Amniotic epithelial cell (primary cell): ENCODE results near the gene RNF157.

Experiments
- DNase-seq: peaks from one replicate; pipeline ENCODE4 v3.0.0-alpha.2; 2010; ENCODE audit warnings: low read depth

RNF157 gene

DNA sequence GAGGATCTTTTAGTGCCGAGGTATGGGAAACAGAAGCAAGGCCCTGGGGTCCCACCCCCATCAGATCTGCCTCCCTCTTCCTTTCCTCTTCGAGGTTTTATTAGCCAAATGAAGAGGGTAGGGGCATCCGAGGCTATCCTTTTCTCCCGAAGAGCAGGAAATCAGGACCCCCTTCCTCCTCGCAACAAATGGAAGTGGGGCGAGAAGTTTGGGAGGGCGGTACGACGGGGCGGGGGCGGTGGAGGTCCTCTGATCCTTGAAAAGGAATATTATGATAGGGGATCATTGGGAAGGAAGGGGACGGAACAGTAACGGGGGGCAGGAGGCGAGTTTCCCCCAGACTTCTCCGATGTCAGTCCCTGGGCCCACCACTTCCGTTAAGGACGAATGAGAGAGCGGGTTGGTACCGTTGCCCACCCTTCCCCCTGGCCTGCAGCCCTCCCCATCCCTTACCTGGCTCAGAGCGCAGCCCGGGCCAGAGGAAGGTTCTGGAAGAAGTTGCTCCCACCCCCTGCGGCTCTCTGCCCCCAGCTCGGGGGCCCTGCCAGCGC lies 99.6 kb downstream of the RNF157 start:
- no peak for DNase-seq

DNA sequence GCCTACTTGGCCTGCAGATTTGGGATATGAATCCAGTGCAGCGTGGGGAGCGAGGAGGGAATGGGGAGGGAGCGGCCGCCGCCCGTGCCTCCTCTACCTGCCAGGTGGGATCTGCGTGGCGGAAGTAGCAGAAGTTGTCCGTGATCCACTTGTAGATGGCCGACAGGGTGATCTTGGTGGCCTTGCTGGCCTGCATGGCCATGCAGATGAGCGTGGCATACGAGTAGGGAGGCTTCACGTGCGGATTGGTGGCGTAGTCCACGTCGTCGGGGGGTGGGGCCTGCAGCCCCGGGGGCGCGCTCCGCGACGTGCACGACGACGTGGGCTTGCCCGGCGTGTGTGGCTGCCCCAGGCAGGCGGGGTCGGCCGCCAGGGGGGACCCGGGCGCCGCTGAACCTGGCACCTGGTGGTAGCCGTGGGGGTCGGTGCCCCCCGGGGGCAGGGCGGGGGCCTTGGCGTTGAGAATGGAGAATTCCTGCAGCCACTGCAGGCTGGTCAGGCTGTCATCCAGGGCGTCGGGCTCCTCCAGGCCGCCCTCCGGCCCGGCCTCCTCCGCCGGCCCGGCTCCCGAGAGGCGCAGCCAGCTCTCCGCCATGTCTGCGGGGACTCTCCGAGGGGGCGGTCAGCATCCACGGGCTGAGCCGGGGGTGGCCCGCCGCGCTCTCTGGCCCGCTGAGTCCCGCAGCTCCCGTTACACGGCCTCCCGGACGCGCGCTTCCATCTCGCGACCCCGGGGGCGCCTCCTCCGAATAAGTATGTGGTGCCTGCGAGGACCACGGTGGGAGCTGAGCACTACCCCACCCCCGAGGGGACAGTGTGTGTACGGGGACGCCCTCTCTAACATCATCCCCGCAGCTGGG lies 100.3 kb downstream of the RNF157 start:
- DNase-seq = no peak

DNA sequence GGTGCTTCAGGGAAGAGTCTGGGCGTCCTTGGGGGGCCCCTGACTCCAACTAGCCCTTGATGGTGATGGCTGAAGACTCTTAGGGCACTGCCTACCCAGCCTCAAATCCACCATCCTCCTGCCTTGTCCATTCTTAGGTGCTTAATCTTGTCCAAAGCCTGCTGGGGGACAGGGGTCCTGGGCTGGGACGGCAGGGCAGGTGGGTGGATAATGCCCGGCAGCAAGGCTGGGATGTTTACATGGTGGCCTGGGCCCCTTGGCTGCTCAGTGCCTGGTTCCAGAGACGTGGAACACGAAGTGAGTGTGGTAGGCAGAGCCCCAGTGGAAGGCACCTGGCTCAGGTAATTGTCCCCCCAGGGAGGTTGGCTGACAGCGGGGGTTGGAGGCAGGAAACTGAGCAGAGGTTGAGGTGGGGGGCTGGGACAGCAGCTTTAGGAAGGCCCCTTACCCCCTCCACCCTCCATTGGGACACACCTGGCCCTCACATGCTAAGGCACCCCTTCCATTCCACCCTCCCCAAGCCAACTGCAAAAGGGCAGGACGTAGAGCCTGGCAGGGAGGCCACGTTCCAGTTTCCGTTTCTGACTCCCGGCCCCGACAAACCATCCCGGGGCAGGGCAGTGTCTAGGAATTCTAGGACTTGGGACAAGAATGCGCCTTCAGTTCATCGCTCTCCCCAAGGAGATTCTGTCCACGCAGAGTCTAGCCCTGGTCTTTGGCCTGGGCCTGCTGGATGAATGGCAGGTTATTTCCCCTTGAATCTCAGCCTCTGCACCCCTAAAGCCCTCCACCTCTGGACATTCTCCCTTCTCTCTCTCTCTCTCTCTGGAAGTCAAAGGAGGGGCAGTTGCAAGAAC lies 101.2 kb downstream of the RNF157 start:
- no peak for DNase-seq

DNA sequence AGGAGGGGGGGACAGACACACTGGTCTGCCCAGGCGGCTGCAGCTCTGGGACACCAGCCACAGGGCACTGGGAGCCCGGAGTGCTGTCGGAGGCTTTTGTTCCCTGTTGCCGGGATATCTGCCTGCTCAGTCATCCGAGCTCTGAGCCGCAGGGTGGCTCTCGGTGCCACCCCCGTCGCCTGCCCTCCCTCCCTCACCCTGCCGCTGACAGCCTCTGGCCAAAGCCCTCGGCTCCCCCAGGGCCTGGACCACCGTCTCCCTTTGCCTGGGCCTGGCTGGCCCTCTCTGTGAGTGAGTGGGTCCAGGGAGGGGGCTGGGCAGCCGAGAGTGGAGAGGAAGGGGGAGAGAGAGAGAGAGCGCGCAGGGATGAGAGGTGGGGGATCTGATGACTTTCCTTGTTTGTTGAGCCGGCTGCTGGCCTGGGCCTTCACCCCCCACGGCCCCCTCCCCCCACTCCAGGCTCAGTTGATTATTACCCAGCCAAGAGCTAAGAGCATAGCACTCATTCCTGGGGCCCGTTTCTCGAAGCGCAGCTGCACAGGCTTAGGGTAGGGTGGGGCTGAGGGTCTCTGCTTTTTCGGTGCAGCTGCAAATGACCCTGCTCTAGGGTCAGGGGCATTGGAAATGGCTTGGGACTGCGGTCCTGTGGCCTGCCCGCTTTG lies 101.9 kb downstream of the RNF157 start:
- DNase-seq = no peak

DNA sequence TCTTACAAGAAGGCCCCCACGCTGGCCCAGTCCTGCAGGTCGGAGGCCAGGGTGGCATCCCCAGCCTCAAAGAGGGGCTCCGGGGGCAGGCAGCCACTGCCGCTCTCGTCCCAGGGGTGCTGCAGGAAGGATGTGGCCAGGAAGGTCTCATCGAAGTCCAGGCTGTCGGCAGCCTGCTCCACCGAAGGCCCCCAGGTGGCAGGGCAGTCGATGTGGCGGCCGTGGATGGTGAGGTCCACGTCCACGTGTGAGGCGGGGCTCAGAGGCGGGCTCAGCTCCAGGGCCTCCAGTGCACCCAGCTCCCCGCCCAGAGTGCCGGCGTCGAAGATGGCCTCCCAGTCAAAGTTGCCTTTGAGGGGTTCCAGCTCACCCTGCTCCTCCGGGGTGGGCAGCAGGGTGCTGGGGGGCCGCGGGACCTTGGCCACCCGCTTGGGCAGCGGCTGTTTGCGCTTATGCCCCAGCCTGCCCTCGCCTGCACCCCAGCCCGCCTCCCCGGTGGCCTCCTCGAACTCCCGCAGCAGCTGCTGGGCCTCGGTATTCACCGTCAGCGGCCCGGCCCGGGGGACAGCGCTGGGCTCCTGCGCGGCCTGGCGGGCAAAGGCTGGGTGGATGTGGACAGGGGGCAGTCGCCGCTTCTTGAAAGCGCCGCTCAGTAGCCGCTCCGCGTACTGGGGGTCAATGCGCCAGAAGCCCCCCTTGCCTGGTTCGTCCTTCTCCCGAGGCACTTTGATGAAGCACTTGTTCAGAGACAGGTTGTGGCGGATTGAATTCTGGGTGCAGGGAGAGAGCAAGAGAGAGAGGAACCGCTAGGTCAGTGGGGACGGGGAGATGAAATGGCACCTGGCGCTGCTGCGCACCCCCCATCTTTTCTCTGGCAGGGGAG lies 102.7 kb downstream of the RNF157 start:
- no peak for DNase-seq

DNA sequence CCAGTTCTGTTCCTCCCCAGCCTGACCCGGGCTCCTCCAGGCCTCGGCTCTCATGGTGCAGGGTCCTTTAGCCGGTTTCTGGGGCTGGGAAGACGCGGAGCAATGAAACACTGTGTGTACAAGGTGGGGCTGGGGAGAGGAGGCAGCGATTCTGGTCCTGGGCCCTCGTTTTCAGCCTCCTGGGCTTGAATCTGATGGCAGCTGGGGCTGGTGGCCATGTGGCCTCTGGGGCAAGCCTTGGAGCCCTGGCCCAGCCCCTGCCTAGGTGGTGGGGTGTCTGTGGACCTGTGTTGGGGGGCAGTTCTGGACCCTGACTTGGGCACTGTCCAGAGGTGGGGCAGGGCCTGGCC lies 103.3 kb downstream of the RNF157 start:
- DNase-seq = no peak

DNA sequence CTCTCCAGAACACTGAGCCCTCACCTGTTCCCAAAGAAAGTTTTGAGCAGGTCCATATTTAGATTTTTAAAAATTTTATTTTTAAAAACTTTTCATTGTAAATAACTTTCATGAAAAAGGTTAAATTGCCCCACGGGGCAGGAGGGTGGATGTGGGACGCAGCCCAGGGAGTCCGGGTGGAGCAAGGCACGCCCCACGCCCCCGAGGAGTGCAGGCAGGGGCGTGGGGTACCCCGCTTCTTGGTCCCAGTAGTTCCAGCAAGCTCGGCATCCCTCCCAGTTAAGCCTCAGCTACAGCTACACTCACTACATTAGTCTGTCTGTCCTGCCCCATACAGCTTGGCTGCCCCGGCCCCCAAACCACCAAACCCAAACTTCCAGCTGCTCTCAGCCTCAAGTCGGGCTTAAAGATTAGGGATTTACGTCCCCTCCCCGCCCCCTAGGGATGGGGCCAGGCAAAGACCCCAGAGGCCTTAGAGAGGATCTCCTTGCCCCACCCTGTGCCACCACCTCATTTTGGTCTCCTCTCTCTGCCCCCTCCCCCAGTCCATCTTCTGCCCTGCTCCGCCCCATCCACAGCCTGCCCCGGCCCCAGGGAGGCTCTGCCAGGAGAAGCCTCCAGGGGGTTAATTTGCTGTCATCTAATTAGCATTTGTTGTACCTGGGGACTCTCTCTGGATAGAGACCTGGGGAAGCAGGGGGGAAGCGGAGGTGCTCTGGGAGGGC lies 103.9 kb downstream of the RNF157 start:
- no peak for DNase-seq

DNA sequence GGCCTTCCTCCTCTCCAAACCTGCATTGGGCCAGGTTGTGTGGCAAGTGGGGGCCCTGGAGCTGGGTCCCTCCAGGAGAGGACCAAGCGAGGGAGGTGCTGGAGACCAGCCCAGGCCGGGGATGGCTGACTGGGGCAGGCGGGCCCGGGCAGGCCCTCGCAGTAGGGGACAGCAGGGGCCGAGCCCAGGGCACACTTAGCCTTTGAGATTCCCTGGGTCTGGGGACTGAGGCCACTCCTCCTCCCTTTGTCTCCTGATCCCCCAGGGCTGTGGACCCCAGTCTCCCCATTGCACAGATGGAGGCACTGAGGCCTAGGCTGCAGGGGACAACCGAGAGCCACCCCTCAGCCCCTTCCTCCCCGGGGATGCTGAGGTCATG lies 104.5 kb downstream of the RNF157 start:
- no peak for DNase-seq

DNA sequence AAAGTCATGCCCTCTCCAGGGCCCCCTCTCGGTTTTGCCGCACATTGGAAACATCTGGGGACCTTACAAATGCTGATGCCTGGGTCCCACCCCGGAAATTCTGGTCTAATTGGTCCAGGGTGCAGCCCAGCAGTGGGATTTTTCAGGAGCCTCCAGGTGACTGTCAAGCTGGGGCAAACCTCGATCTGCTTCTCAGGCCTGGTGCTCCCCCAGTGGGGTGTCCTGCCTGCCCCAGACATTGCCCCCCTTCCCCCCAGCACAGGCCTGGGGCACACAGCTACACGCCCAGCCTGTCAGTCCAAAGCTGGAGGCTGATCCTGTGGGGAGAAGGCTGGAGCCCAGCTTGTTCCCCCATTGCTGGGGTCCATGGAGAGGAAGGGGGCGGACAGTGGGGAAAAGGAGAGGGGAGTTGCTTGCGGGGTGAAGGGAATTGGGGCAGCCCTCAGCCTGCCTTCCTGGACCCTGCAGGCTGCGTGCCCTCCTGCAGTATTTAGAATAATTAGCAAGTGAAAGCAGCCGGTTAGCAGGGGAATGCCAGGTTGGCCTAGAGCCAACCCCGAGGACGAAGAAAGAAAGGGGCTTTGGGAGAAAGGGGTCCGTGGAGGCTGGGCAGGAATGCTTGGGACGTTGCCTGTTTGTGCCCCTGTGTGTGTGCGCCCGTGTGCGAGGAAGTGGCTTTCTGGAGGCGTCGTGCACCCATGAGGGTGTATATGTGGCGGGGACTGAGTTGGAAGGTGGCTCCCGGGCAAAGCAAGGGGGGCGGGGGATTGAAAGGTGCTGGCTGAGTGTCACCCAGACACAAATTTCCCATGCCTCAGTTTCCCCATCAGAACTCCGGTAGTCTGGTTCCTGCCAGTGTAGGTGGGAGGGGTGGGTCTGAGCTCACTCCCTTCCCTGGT lies 105.1 kb downstream of the RNF157 start:
- no peak for DNase-seq

DNA sequence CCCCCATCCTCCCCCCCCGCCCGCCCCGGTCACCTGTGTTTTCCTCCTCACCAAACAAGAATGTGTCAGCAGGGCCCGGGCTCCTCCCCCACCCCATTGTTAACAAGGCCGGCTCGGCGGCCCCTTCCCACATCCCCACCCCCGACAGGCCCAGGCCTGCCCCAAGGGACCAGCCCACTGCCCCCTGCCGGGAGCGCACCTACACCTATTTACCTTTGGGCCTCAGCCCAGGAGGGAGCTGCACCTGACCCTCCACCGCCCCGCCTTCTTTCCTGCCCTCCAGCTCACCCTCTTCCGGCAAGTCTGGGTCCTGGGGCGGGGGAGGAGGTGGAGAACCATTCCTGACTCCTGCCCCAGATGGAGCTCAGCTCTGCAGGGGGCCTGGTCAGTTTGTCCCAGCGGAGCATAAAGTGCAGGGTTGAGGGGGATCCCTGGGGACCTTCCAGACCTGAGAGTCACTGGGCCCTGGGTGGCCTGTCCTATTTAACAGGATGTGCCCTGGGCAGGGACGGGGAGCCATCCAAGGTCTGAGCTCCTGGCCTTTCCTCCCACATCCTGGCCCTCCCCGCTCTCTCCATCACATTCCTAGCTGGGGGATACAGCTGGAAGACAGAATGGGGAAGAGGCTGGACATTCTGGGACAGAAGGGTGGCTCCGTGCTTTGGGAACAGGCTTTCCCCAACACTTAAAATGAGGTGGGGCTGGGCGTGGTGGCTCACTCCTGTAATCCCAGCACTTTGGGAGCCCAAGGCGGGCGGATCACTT lies 107.5 kb downstream of the RNF157 start:
- no peak for DNase-seq

DNA sequence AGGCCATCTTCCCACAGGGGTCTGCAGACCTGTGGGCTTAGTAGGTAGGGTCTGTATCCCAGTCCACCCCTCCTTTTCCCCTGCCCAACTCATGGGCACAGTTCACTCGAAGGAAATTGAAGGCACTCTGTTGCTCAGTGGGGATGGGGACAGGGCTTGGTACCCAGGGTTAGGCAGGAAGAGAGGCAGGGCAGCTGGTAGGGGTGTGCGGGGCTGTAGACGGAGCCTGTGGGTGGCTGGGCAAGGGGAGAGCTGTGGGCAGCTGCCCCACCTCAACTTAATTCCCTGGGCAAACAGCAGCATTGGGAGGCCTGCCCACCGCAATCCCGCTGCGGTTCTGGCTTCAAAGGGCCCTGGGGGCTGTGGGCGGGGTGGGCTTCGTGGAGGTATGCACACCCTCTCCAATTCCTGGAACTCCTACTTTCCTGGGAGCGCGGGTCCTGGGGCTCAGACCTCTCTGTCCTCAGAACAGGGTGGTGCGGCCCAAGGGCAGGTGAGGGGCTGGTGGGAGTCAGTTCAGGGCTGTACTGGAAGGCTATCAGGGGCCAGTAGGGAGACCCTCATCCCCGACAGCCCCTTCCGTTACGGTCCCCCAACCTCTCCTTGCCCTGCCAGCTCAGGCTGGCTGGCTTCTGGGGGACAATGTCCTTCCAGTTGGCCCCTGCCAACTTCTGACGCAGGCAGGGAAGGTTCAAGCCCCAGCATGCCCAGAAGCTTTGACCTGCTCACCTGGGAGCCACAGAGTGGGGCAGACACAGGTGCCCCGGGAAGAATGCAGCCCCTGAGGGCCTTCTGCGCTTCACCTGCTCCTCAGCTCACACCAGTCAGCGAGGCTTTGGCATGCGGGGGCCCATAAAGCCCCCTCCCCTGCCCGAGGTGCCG lies 108.4 kb downstream of the RNF157 start:
- no peak for DNase-seq

DNA sequence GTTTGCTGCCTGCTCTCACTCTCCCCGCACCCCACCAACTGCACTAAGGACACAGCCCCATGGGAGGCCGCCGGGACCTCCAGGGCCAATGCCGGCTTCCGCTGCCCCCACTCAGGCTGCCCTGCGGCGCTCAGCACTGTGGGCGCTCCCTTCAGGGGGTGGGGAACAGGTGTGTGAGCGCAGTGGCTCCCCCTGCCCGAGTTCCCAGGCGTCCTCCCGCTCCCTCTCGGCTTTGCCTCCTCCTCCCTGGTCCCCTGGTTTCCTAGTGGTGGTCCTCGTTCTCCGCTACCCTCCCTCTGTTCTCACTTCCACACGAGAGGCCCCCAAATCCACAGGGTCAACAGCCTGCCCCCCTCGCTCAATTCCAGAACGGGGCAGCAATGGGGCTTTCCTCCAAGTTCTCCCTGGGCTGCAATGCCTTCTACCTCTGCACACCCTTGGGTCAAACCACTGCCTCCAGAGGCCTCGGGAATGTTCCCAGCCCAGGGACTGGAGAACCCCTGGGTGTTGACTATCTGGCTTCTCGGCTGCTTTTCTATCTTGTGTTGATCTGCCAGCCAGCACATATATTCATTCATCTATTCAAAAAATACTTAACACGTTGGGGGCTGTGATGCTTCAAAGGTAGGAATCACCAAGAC lies 109.1 kb downstream of the RNF157 start:
- DNase-seq = no peak

DNA sequence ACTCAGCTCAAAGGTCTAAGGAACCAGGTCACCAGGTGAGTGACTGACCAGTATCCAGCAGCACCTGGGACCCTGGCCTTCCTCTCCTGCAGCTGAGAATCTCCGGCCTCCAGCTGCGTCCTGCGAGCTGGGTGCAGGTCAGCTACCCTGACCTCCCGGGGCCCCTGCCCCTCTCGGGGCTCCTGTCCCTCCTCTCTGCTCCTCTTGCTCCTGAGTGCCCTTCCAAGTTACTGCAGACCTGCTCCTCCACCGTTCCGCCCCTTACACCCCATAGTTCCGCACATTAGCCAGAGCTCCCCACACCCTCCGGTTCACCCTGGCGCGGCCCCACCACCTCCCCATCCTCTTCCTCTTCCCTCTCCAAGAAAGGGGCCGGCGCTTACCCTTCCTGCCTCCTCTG lies 109.8 kb downstream of the RNF157 start:
- DNase-seq = no peak

DNA sequence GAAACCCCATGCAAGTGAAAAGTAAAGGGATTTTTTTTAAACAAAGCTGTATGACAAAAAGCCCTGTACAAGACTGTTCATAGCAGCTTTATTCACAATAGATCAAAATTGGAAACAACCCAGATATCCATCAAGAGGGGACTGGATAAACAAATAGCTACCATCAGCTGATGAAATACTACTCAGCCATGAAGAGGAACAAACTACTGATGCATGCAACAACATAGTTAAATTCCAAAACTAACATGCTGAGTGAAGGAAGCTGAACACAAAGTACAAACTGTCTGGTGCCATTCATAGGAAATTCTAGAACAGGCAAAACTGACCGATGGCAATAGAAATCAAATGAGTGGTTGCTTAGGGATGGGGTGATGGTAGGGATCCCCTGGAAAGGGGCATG lies 114.4 kb downstream of the RNF157 start:
- DNase-seq = no peak

DNA sequence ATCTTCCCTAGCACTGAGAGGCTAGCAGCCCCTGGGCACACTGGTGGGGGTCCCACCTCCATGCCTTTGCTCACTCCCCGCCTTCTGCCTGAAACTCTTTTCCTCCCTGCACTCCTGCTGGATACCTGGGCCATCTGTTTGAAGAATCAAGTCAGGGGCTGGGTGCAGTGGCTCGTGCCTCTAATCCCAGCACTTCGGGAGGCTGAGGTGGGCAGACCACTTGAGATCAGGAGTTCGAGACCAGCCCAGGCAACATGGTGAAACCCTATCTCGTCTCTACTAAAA lies 115.0 kb downstream of the RNF157 start:
- no peak for DNase-seq

DNA sequence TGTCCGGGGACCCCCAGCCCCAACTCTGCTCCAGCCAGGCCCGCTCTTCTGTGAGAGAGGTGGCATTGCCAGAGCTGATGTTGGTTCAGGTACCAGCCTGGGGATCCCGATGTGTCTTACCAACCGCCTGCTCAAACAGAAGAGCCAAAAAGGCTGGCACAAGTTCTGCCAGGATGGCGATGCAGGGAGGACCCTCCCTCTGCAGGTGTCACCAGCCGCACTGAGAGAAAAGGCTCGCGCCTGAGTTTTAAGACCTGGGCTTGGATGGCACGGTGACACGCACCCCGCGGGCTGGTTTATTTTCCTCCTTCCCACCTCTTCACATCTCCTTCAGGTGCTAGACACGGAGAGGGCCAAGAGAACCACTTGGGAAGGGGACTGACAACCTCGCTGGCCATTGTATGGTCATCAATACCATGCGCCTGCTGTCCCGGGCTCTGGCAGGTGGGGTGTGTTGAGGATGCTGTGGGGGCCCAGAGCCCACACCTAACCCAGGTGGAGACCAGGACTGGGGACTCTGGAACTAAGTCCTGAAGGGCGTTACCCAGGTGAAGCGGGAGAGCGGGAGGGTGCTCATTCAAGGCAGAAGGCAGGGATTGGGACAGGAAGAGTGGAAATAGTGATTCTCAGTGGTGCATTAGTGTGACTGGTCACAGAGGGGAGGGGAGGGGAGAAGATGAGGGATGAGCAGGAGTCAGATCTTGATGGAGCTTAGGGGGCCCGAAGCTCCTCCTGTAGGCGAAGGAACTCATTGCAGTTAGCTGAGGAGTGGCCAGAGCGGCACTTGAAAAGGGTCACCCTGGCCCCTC lies 115.5 kb downstream of the RNF157 start:
- no peak for DNase-seq
